ENCODE results near the gene CMTR1.

DNA sequence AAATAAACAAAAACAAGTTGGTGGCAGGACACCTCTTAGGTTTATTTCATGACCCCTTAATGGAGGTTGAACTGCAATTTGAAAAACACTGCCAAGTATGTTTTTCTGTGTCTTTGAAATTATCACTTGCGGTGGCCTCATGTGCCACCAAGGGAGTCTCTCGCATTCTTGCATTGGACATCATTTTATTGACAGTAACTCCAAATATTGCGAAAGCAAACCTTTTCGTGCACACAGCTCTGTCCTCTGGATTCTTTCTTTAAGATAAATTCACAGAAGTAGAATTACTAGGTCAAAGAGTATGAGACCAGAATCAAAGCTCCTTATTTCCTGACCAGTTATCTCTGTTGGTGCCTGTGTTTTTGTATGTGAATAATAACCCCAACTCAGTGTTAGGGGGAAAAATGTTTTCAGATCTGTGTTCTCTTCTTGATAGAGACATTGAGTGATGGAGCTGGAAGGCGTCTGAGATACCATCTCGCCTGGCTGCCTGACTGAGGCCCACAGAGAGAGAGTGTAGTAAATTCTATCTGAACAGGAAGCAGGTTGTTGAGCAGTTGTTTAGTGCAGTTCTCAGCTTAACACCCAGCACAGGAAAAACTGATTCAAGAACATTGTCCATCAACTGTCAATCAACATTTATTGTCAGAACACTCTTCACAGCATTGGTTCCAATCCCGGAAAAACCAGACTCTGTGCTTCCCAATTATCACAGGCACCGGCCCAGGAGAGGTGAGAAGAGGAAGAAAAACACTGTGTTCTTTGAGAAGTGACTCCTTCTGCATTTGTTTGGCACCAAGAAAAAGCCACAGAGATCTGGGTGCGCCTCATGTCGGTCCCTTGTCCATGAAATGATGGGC lies 68.8 kb downstream of the CMTR1 start:
- TF ChIP-seq EP300 (IDR thresholded peaks at IDR 0.05) = no peak
- TF ChIP-seq, protein P1, sequence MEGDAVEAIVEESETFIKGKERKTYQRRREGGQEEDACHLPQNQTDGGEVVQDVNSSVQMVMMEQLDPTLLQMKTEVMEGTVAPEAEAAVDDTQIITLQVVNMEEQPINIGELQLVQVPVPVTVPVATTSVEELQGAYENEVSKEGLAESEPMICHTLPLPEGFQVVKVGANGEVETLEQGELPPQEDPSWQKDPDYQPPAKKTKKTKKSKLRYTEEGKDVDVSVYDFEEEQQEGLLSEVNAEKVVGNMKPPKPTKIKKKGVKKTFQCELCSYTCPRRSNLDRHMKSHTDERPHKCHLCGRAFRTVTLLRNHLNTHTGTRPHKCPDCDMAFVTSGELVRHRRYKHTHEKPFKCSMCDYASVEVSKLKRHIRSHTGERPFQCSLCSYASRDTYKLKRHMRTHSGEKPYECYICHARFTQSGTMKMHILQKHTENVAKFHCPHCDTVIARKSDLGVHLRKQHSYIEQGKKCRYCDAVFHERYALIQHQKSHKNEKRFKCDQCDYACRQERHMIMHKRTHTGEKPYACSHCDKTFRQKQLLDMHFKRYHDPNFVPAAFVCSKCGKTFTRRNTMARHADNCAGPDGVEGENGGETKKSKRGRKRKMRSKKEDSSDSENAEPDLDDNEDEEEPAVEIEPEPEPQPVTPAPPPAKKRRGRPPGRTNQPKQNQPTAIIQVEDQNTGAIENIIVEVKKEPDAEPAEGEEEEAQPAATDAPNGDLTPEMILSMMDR (IDR thresholded peaks at IDR 0.05) = no peak
- no peak for TF ChIP-seq POLR2A (IDR thresholded peaks at IDR 0.05)

All from ovary (tissue), 3 donors.